ENCODE results near the gene SPSB1.

GRCh38 chr1:9297831-9298230 is 5.1 kb downstream of the SPSB1 start:
- TF ChIP-seq CTCF (conservative IDR thresholded peaks at IDR 0.05 in 1 of 2, IDR thresholded peaks at IDR 0.05 in 1 of 2; ENCODE audit: extremely low read depth in 1 of 2, insufficient read depth in 1 of 2, low read depth in 1 of 2, low read length in 2 of 2) (no peak), EZH2 (IDR thresholded peaks at IDR 0.05; ENCODE audit: borderline replicate concordance, low read length) (no peak)

Data from mammary epithelial cell (primary cell).